ENCODE measurements around the gene KCNK10. TPM values are rescaled to one million over a fixed set of nuclear protein-coding genes. Genes with fewer than 3 reads are reported as not detected.

KCNK10 gene
- polyA plus RNA-seq, 2 of the 4 experiments (the other 2 are of a cell fraction) = not detected

- TF ChIP-seq, protein P1, sequence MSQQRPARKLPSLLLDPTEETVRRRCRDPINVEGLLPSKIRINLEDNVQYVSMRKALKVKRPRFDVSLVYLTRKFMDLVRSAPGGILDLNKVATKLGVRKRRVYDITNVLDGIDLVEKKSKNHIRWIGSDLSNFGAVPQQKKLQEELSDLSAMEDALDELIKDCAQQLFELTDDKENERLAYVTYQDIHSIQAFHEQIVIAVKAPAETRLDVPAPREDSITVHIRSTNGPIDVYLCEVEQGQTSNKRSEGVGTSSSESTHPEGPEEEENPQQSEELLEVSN (IDR thresholded peaks at IDR 0.05; ENCODE audit: borderline replicate concordance, low read depth) = no peak
- TF ChIP-seq POLR2AphosphoS2 (conservative IDR thresholded peaks at IDR 0.05; ENCODE audit: low read length) (no peak), MAZ (IDR thresholded peaks at IDR 0.05; ENCODE audit: borderline replicate concordance, low read depth, low read length) (no peak)
Measured at GRCh38 chr14:88185843-88186242, 137.2 kb downstream of the KCNK10 start (continued).

DNA sequence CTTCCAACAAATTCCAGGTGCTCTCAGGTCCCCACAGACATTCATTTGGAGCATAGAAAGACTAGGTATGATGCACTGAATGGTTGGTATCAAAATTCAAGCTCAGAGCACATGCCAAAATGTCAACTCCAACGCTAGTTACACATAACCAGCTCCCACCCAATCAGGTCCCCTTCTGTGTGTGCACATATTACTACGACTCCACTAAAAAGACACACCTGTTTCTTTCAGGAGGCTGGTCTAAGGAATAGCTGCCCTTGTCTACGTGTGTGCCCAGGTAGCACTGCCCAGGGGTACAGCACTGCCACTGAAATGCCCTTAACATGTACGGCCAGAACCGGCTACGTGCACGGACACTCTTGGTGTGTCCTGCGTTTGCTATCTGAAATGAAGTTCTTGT, 138.1 kb downstream of the KCNK10 start:
- POLR2A ChIA-PET = no interaction called here
- CTCF ChIA-PET = interaction anchor here (1.9 kb wide), 1 partner anchor 196 kb away, joined by 4 read pairs; no protein-coding TSS in a partner anchor
- Histone ChIP-seq H3K4me2 (no peak overlapping the region), H3K9me3 (no peaks in the 10 kb centered on the region), H3K4me1 (peaks cover 4% of the 10 kb centered on the region; the same call in 1 of the 3 replicates), H3K4me3 (no peak overlapping the region), H3K27ac (no peak overlapping the region)
- no peak for ATAC-seq
- TF ChIP-seq, protein P2, sequence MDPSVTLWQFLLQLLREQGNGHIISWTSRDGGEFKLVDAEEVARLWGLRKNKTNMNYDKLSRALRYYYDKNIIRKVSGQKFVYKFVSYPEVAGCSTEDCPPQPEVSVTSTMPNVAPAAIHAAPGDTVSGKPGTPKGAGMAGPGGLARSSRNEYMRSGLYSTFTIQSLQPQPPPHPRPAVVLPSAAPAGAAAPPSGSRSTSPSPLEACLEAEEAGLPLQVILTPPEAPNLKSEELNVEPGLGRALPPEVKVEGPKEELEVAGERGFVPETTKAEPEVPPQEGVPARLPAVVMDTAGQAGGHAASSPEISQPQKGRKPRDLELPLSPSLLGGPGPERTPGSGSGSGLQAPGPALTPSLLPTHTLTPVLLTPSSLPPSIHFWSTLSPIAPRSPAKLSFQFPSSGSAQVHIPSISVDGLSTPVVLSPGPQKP (IDR thresholded peaks at IDR 0.05; ENCODE audit: low read depth, low read length) = no peak
- TF ChIP-seq EHF (CRISPR knock-in tag; IDR thresholded peaks at IDR 0.05) = no peak
- no peak for DNase-seq (ENCODE audit: low read depth in 1 of 2, low spot score in 1 of 2)
- 67% methylated on average over 8 of the region's 8 CpGs for WGBS (ENCODE audit: missing lambda C conversion rate)
- FAIRE-seq = no peak

DNA sequence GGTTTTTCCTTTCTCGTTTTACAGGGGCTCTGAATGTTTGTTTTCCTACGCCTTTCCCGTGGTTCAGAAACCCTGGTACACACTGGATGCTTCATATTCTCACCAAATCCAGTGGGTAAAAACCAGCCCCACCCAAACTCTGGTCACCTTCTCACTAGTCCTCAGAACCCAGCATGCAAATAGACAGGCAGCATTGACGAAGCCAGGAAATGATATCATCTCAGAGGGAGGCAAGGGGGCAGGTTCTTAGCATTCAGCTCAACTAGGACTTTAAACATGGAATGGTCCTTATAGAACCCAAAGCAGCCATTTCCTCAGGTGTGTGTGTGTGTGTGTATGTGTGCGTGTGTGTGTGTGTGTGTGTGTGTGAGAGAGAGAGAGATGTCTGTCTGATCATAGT, 142.0 kb downstream of the KCNK10 start:
- H3K4me3 ChIP-seq = no peak overlapping the region
- FAIRE-seq (no peak), DNase-seq (ENCODE audit: low read depth in 1 of 2, low spot score in 1 of 2) (no peak), ATAC-seq (no peak)
- no peaks in the 10 kb centered on the region for H3K9me3 ChIP-seq
- H3K27ac ChIP-seq = no peak overlapping the region
- H3K4me1 ChIP-seq = no peaks in the 10 kb centered on the region
- H3K4me2 ChIP-seq = no peak overlapping the region
- ChIA-PET CTCF (interaction anchor here (1.1 to 2.4 kb wide), 2 partner anchors 8 to 13 kb away, joined by 3 to 9 read pairs; no protein-coding TSS in a partner anchor), POLR2A (no interaction called here)
- TF ChIP-seq NR3C1 (IDR thresholded peaks at IDR 0.05) (no peak), JUNB (IDR thresholded peaks at IDR 0.05) (no peak), USF2 (IDR thresholded peaks at IDR 0.05) (no peak), RFX5 (IDR thresholded peaks at IDR 0.05) (no peak), RCOR1 (IDR thresholded peaks at IDR 0.05; ENCODE audit: low read depth, low read length) (no peak)
- TF ChIP-seq, protein P2 (IDR thresholded peaks at IDR 0.05; ENCODE audit: low read depth, low read length) = no peak
- 29% methylated on average over 5 of the region's 5 CpGs for WGBS (ENCODE audit: missing lambda C conversion rate)

GRCh38 chr14:88179716-88180115, 143.4 kb downstream of the KCNK10 start:
- ATAC-seq = no peak
- H3K4me3 ChIP-seq = no peak overlapping the region
- FAIRE-seq = no peak
- H3K4me2 ChIP-seq = no peak overlapping the region
- no peak for DNase-seq (ENCODE audit: low read depth in 1 of 2, low spot score in 1 of 2)
- no peaks in the 10 kb centered on the region for H3K9me3 ChIP-seq
- no peak overlapping the region for H3K27ac ChIP-seq
- 80% methylated on average over 6 of the region's 6 CpGs for WGBS (ENCODE audit: missing lambda C conversion rate)
- H3K4me1 ChIP-seq = no peaks in the 10 kb centered on the region
- POLR2A ChIA-PET = no interaction called here
- CTCF ChIA-PET = interaction anchor here (0.7 to 2.4 kb wide), 2 partner anchors 10 to 18 kb away, joined by 3 to 9 read pairs; no protein-coding TSS in a partner anchor
- TF ChIP-seq, protein P2 (IDR thresholded peaks at IDR 0.05; ENCODE audit: low read depth, low read length) = no peak
- TF ChIP-seq MYC (IDR thresholded peaks at IDR 0.05; ENCODE audit: borderline replicate concordance, low read length) (no peak), CHD2 (IDR thresholded peaks at IDR 0.05; ENCODE audit: low read length, partially characterized antibody) (no peak), NR3C1 (IDR thresholded peaks at IDR 0.05) (no peak), HOXB5 (CRISPR knock-in tag; IDR thresholded peaks at IDR 0.05) (no peak), EP300 (IDR thresholded peaks at IDR 0.05) (no peak), FOXS1 (CRISPR knock-in tag; IDR thresholded peaks at IDR 0.05) (no peak), FOSB (CRISPR knock-in tag; IDR thresholded peaks at IDR 0.05) (no peak), RAD21 (conservative IDR thresholded peaks at IDR 0.05 in 1 of 2, IDR thresholded peaks at IDR 0.05 in 1 of 2) (no peak), SMC3 (IDR thresholded peaks at IDR 0.05) (no peak), HEYL (CRISPR knock-in tag; IDR thresholded peaks at IDR 0.05) (no peak), RCOR1 (IDR thresholded peaks at IDR 0.05; ENCODE audit: low read depth, low read length) (no peak), NPAS2 (CRISPR knock-in tag; IDR thresholded peaks at IDR 0.05; ENCODE audit: borderline replicate concordance) (no peak)
- TF ChIP-seq, protein P3, sequence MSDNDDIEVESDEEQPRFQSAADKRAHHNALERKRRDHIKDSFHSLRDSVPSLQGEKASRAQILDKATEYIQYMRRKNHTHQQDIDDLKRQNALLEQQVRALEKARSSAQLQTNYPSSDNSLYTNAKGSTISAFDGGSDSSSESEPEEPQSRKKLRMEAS (IDR thresholded peaks at IDR 0.05) = no peak
- TF ChIP-seq, protein P4, sequence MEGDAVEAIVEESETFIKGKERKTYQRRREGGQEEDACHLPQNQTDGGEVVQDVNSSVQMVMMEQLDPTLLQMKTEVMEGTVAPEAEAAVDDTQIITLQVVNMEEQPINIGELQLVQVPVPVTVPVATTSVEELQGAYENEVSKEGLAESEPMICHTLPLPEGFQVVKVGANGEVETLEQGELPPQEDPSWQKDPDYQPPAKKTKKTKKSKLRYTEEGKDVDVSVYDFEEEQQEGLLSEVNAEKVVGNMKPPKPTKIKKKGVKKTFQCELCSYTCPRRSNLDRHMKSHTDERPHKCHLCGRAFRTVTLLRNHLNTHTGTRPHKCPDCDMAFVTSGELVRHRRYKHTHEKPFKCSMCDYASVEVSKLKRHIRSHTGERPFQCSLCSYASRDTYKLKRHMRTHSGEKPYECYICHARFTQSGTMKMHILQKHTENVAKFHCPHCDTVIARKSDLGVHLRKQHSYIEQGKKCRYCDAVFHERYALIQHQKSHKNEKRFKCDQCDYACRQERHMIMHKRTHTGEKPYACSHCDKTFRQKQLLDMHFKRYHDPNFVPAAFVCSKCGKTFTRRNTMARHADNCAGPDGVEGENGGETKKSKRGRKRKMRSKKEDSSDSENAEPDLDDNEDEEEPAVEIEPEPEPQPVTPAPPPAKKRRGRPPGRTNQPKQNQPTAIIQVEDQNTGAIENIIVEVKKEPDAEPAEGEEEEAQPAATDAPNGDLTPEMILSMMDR (IDR thresholded peaks at IDR 0.05) = no peak
